Parathyroid adenoma (tissue), 2 donors: Measurements from ENCODE around the gene EIF4B.
A peak's percentile ranks its signal among the peaks of the same experiment; 100 is the strongest.
"Not testable (repeated sequence)": the region's sequence is repeated elsewhere in the genome, so short reads cannot be mapped to it uniquely, and the experiment has no call there.

Experiments used
- H2AFZ ChIP-seq: fragments of 300-600 bp; sonication (generic); one replicate; pipeline ENCODE4 v1.7.0; 2017; ENCODE audit warnings: antibody characterized with exemption, mild to moderate bottlenecking
- H3K27ac ChIP-seq: fragments of 300-600 bp; sonication (generic); one replicate; pipeline ENCODE4 v1.7.0; 2017
- H3K27me3 ChIP-seq: fragments of 300-600 bp; sonication (generic); one replicate; pipeline ENCODE4 v1.7.0; 2017; ENCODE audit warnings: low read length; ENCODE audit not compliant: control insufficient read depth, insufficient read depth
- H3K36me3 ChIP-seq: fragments of 300-600 bp; sonication (generic); one replicate; pipeline ENCODE4 v1.7.0; 2017; ENCODE audit warnings: low read length; ENCODE audit not compliant: control insufficient read depth, insufficient read depth
- H3K4me1 ChIP-seq: fragments of 300-600 bp; sonication (generic); one replicate; pipeline ENCODE4 v1.7.0; 2017; ENCODE audit warnings: control low read depth
- H3K4me2 ChIP-seq: fragments of 300-600 bp; sonication (generic); one replicate; pipeline ENCODE4 v1.7.0; 2017; ENCODE audit warnings: low read length
- H3K4me3 ChIP-seq: fragments of 300-600 bp; sonication (generic); one replicate; pipeline ENCODE4 v1.7.0; 2017; ENCODE audit warnings: low read depth, low read length
- H3K79me2 ChIP-seq: fragments of 300-600 bp; sonication (generic); one replicate; pipeline ENCODE4 v1.7.0; 2017; ENCODE audit warnings: control low read depth
- H3K9ac ChIP-seq: fragments of 300-600 bp; sonication (generic); one replicate; pipeline ENCODE4 v1.7.0; 2017; ENCODE audit warnings: mild to moderate bottlenecking
- H3K9me3 ChIP-seq: fragments of 300-600 bp; sonication (generic); one replicate; pipeline ENCODE4 v1.7.0; 2017; ENCODE audit warnings: low read length; ENCODE audit not compliant: control insufficient read depth
- CTCF ChIP-seq: fragments of 300-600 bp; sonication (generic); IDR thresholded peaks from one replicate; pipeline ENCODE4 v1.7.0; 2017; ENCODE audit warnings: antibody characterized with exemption, mild to moderate bottlenecking
- donor health status: primary hyperparathyroidism.

The EIF4B gene

GRCh38 chr12:53031616-53032015 lies 25.4 kb downstream of the EIF4B start:
- Histone ChIP-seq H3K4me3 (no peak overlapping the region), H3K4me1 (no peaks in the 10 kb centered on the region), H3K9ac (no peak overlapping the region), H3K4me2 (no peak overlapping the region), H2AFZ (no peak overlapping the region), H3K27me3 (no peaks in the 10 kb centered on the region), H3K79me2 (peaks cover 5% of the 10 kb centered on the region), H3K36me3 (no peaks in the 10 kb centered on the region), H3K9me3 (no peaks in the 10 kb centered on the region), H3K27ac (no peak overlapping the region)
- no peak for TF ChIP-seq CTCF

- H3K79me2 ChIP-seq, H3K27me3 ChIP-seq, H2AFZ ChIP-seq, H3K36me3 ChIP-seq, H3K27ac ChIP-seq, H3K9me3 ChIP-seq, H3K9ac ChIP-seq, H3K4me3 ChIP-seq, H3K4me1 ChIP-seq: not testable (repeated sequence)
- peak overlapping the region; percentile 26 for H3K4me2 ChIP-seq
These were observed 27.6 kb downstream of the EIF4B start for GRCh38 chr12:53033832-53034231.

GRCh38 chr12:53034459-53034858 lies 28.2 kb downstream of the EIF4B start:
- peak overlapping the region; percentile 28 for H3K4me2 ChIP-seq
- TF ChIP-seq CTCF = no peak
- H3K27me3 ChIP-seq = no peaks in the 10 kb centered on the region
- H2AFZ ChIP-seq = no peak overlapping the region
- no peak overlapping the region for H3K4me3 ChIP-seq
- H3K79me2 ChIP-seq = peaks cover 2% of the 10 kb centered on the region
- no peaks in the 10 kb centered on the region for H3K9me3 ChIP-seq
- no peak overlapping the region for H3K27ac ChIP-seq
- no peaks in the 10 kb centered on the region for H3K36me3 ChIP-seq
- H3K4me1 ChIP-seq = peaks cover 3% of the 10 kb centered on the region
- no peak overlapping the region for H3K9ac ChIP-seq

GRCh38 chr12:53036802-53037201 lies 30.5 kb downstream of the EIF4B start:
- no peak overlapping the region for H3K9ac ChIP-seq
- peaks cover 2% of the 10 kb centered on the region for H3K79me2 ChIP-seq
- H3K9me3 ChIP-seq = no peaks in the 10 kb centered on the region
- H3K36me3 ChIP-seq = no peaks in the 10 kb centered on the region
- H3K4me1 ChIP-seq = peaks cover 3% of the 10 kb centered on the region
- H3K4me3 ChIP-seq = no peak overlapping the region
- no peaks in the 10 kb centered on the region for H3K27me3 ChIP-seq
- H2AFZ ChIP-seq = no peak overlapping the region
- no peak overlapping the region for H3K27ac ChIP-seq
- no peak for TF ChIP-seq CTCF
- no peak overlapping the region for H3K4me2 ChIP-seq

GRCh38 chr12:53039851-53040250 lies 33.6 kb downstream of the EIF4B start:
- H3K4me1 ChIP-seq = peaks cover 3% of the 10 kb centered on the region
- H3K27me3 ChIP-seq = no peaks in the 10 kb centered on the region
- no peak overlapping the region for H3K4me3 ChIP-seq
- H3K36me3 ChIP-seq = no peaks in the 10 kb centered on the region
- H3K9me3 ChIP-seq = no peaks in the 10 kb centered on the region
- H3K79me2 ChIP-seq = no peaks in the 10 kb centered on the region
- H3K27ac ChIP-seq = no peak overlapping the region
- no peak overlapping the region for H3K4me2 ChIP-seq
- TF ChIP-seq CTCF = no peak
- no peak overlapping the region for H3K9ac ChIP-seq
- no peak overlapping the region for H2AFZ ChIP-seq
